K562 (cell line): ENCODE data around the gene HELB. TPM values are rescaled to one million over a fixed set of nuclear protein-coding genes. Genes with fewer than 3 reads are reported as not detected.

Experiments used
- ATAC-seq: fragments of 200-7000 bp; cut with Tn5 transposase; 3 replicates; pipeline ENCODE4 v1.9.1; 2020; ENCODE audit warnings: moderate library complexity
- BruUV-seq: library from RNA; stranded (reverse); fragments of 400-500 nt; replicated peaks from 2 replicates; lab custom pipeline; 2021; lab: Mats Ljungman, UMichigan
- CTCF ChIA-PET: fragments of 300-600 bp; formaldehyde crosslinking; extraction: SDS; loops from one replicate; lab custom pipeline; 2021; ENCODE audit warnings: low intra/inter-chr PET ratio; lab: Yijun Ruan, JAX
- POLR2A ChIA-PET: fragments of 300-600, 350-650 bp; sonication (Branson Sonifier 250); formaldehyde crosslinking; extraction: SDS; loops from one replicate; lab custom pipeline; 2021; ENCODE audit warnings: antibody characterized with exemption, inconsistent platforms; lab: Yijun Ruan, JAX
- DNase-seq, 4 experiments: peaks; one replicate each; pipeline versions ENCODE4 v3.0.0 to v3.0.0-alpha.2; 2011 to 2018; ENCODE audit warnings: low spot score in 3 of 4, mixed read lengths in 3 of 4; ENCODE audit errors: extremely low read depth in 1 of 4
- FAIRE-seq: peaks from 2 replicates; lab custom pipeline; 2011; peaks lifted over from hg19 to GRCh38; lab: Jason Lieb, UNC
- H2AFZ ChIP-seq: 2 replicates; pipeline ENCODE4 v1.6.0; 2011; ENCODE audit warnings: low read depth, low read length, control low read depth, inconsistent platforms
- H3K27ac ChIP-seq: fragments of 200-600 bp; 3 replicates; pipeline ENCODE4 v1.8.0; 2011; ENCODE audit warnings: low read depth, mild to moderate bottlenecking, control low read depth, inconsistent platforms, low read length, moderate library complexity, mixed read lengths; ENCODE audit errors: extremely low read depth
- H3K27me3 ChIP-seq, 2 experiments: fragments of 300-600 bp in 1 of 2; 2 replicates in 1 of 2; 3 replicates in 1 of 2; pipeline versions ENCODE4 v1.6.0 to v1.8.0; 2011; ENCODE audit warnings: inconsistent platforms in 2 of 2, low read length in 2 of 2, mild to moderate bottlenecking in 1 of 2, mixed read lengths in 1 of 2, moderate library complexity in 1 of 2; ENCODE audit not compliant: control insufficient read depth in 2 of 2, insufficient read depth in 2 of 2
- H3K36me3 ChIP-seq: fragments of 300-600 bp; 3 replicates; pipeline ENCODE4 v1.8.0; 2011; ENCODE audit warnings: mild to moderate bottlenecking, low read length, inconsistent platforms; ENCODE audit not compliant: control insufficient read depth, insufficient read depth
- H3K4me1 ChIP-seq, 2 experiments: fragments of 200-600 bp in 1 of 2; replicated peaks in 1 of 2; 2 replicates in 1 of 2; 3 replicates in 1 of 2; pipeline versions ENCODE4 v1.5.1 to v1.8.0; 2011; ENCODE audit warnings: inconsistent platforms in 2 of 2, low read length in 2 of 2, mild to moderate bottlenecking in 1 of 2, mixed read lengths in 1 of 2, moderate library complexity in 1 of 2; ENCODE audit not compliant: control insufficient read depth in 2 of 2, insufficient read depth in 2 of 2
- H3K4me2 ChIP-seq: 2 replicates; pipeline ENCODE4 v1.6.1; 2011; ENCODE audit warnings: low read length, control low read depth, inconsistent platforms, mixed read lengths; ENCODE audit not compliant: insufficient read depth
- H3K4me3 ChIP-seq: fragments of 200-600 bp; sonication (generic), shearing (Covaris generic); 2 replicates; pipeline ENCODE4 v1.5.1; 2016; ENCODE audit warnings: control low read depth, inconsistent platforms
- H3K79me2 ChIP-seq: fragments of 200-600 bp; 3 replicates; pipeline ENCODE4 v1.8.0; 2011; ENCODE audit warnings: low read length, inconsistent platforms; ENCODE audit not compliant: control insufficient read depth, insufficient read depth
- H3K9ac ChIP-seq, 2 experiments: 2 replicates each; pipeline versions ENCODE4 v1.6.0 to v1.6.1; 2011; ENCODE audit warnings: low read depth in 2 of 2, low read length in 2 of 2, control low read depth in 1 of 2, inconsistent platforms in 1 of 2, mild to moderate bottlenecking in 1 of 2, mixed read lengths in 1 of 2; ENCODE audit not compliant: insufficient read depth in 1 of 2
- H3K9me1 ChIP-seq: one replicate; pipeline ENCODE4 v1.6.0; 2011; ENCODE audit warnings: inconsistent platforms, mild to moderate bottlenecking, low read length, moderate library complexity; ENCODE audit not compliant: control insufficient read depth, insufficient read depth
- H3K9me3 ChIP-seq: replicated peaks from 2 replicates; pipeline ENCODE4 v1.5.1; 2011; ENCODE audit warnings: low read depth, low read length, inconsistent platforms; ENCODE audit not compliant: control insufficient read depth, insufficient read depth
- H4K20me1 ChIP-seq: replicated peaks from 2 replicates; pipeline ENCODE4 v1.6.1; 2011; ENCODE audit warnings: low read length, inconsistent platforms, mixed read lengths; ENCODE audit not compliant: control insufficient read depth, insufficient read depth
- CHD4 ChIP-seq: fragments of 200-600 bp; sonication (generic); IDR thresholded peaks from 3 replicates; pipeline ENCODE4 v1.6.1; 2012; ENCODE audit warnings: low read depth, mild to moderate bottlenecking, mixed read lengths, low read length, inconsistent platforms; ENCODE audit not compliant: insufficient read depth, insufficient replicate concordance, poor library complexity, severe bottlenecking
- CXXC5 ChIP-seq: fragments of 250-450 bp; sonication (Bioruptor Pico); IDR thresholded peaks from 2 replicates; pipeline ENCODE4 v1.8.0; 2022; ENCODE audit warnings: inconsistent platforms, mild to moderate bottlenecking, moderate library complexity
- KAT8 ChIP-seq: fragments of 450-650 bp; IDR thresholded peaks from 2 replicates; pipeline ENCODE4 v1.6.1; 2016; ENCODE audit warnings: low read depth, mild to moderate bottlenecking
- NRF1 ChIP-seq, 2 experiments: fragments of 450-650 bp; IDR thresholded peaks in 1 of 2; conservative IDR thresholded peaks in 1 of 2; 2 replicates each; pipeline ENCODE4 v1.6.1; 2014; ENCODE audit warnings: mild to moderate bottlenecking in 2 of 2
- PTRF ChIP-seq: fragments of 450-650 bp; IDR thresholded peaks from 2 replicates; pipeline ENCODE4 v1.6.1; 2016; ENCODE audit warnings: mild to moderate bottlenecking, missing genetic modification characterization, missing compliant biosample characterization
- XRCC4 ChIP-seq: IDR thresholded peaks from one replicate; pipeline ENCODE4 v1.6.1; 2011; ENCODE audit not compliant: insufficient read depth, insufficient read length; ENCODE audit errors: extremely low read depth
- ZC3H4 ChIP-seq: sonication (generic); formaldehyde crosslinking; IDR thresholded peaks from 2 replicates; pipeline ENCODE4 v1.9.0; 2021; ENCODE audit warnings: missing genetic modification reagents, borderline replicate concordance
- ZNF316 ChIP-seq: fragments of 450-650 bp; IDR thresholded peaks from 2 replicates; pipeline ENCODE4 v1.6.1; 2016
- WGBS: fragments of 100-300 bp; shearing (Covaris generic); methylation state at CpG from one replicate; pipeline ENCODE4 v1.1.6; 2016; ENCODE audit warnings: low coverage, mixed read lengths; ENCODE audit not compliant: insufficient coverage; ENCODE audit errors: missing lambda C conversion rate; 5-methylcytosine and 5-hydroxymethylcytosine counted together
- in situ Hi-C: fragments of 300-500 bp; cut with MboI; formaldehyde crosslinking; loops from 4 replicates; pipeline ENCODE4 v1.15.0; 2018; ENCODE audit warnings: inconsistent platforms, mixed read lengths
- intact Hi-C: fragments of 100-400 bp; cut with micrococcal nuclease; formaldehyde crosslinking; loops from 2 replicates; pipeline ENCODE4 v1.14.2; 2022
- polyA plus RNA-seq, 8 experiments: library from polyadenylated mRNA; depleted of rRNA in 4 of 8; stranded (reverse) in 5 of 8; unstranded in 3 of 8; fragments of >200 nt; fragmentation: Nextera tagmentation in 2 of 8; fragmentation: Illumina TruSeq in 1 of 8; extraction: Ambion mirVana in 2 of 8; extraction: Trizol in 1 of 8; gene quantifications; 2 replicates each; pipeline versions ENCODE4 v1.2.1 to v1.2.3, GENCODE V29; 2011 to 2014; ENCODE audit warnings: inconsistent platforms in 1 of 8, missing spikeins in 1 of 8
- total RNA-seq, 7 experiments: library from RNA; depleted of rRNA in 6 of 7; stranded (reverse); fragments of >200 nt in 6 of 7; fragmentation: Illumina TruSeq in 2 of 7; extraction: Trizol in 2 of 7; gene quantifications; 2 replicates each; pipeline versions ENCODE4 v1.2.1 to v1.2.3, GENCODE V29; 2011 to 2021; ENCODE audit warnings: low replicate concordance in 1 of 7
- TF ChIP-seq, protein P1 (sequence below): fragments of 450-650 bp; formaldehyde crosslinking; IDR thresholded peaks from 2 replicates; pipeline ENCODE4 v1.4.0; 2022; ENCODE audit warnings: missing genetic modification characterization

Gene HELB
- total and polyA plus RNA-seq, 9 of the 15 experiments (the other 6 are each of a cell fraction or from before 2014, with no cell fraction given), result 0.74 to 7.6 (median 2.4) TPM

DNA sequence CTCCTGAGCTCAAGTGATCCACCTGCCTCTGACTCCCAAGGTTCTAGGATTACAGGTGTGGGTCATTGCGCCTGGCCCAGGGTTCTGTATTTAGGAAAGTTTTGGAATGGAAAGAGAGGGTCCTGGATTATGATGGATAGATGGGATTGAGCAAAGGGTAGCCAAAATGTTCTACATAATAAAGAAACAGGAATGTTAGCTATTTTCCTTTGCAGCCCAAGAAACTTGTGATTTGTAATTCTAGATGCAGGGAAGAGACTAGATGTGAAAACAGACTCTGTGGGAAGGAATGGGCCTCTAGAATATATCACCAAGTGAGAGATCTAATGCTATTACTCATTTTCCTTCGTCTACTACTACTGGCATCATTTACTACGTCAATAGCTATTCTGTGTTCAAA lies 29.6 kb upstream of the HELB start:
- no peak overlapping the region for H3K27ac ChIP-seq
- H3K4me2 ChIP-seq, result no peak overlapping the region
- no peaks in the 10 kb centered on the region for H3K79me2 ChIP-seq
- in situ Hi-C loops, result no loop called here
- H3K27me3 ChIP-seq, result peaks cover 0 to 2% of the 10 kb centered on the region in 2 experiments; a peak in 2 of 5 replicates
- H4K20me1 ChIP-seq, result no peaks in the 10 kb centered on the region
- H3K4me3 ChIP-seq, result no peak overlapping the region
- no peak overlapping the region for H2AFZ ChIP-seq
- no peak for ATAC-seq
- no peak for FAIRE-seq
- no peaks in the 10 kb centered on the region for H3K9me3 ChIP-seq
- TF ChIP-seq ZC3H4 (no peak), PTRF (tag) (no peak), CXXC5 (CRISPR knock-in tag) (no peak), CHD4 (no peak), NRF1 (conservative IDR thresholded peaks at IDR 0.05 in 1 of 2, IDR thresholded peaks at IDR 0.05 in 1 of 2) (no peak), XRCC4 (no peak), KAT8 (no peak), ZNF316 (no peak)
- TF ChIP-seq, protein P1, sequence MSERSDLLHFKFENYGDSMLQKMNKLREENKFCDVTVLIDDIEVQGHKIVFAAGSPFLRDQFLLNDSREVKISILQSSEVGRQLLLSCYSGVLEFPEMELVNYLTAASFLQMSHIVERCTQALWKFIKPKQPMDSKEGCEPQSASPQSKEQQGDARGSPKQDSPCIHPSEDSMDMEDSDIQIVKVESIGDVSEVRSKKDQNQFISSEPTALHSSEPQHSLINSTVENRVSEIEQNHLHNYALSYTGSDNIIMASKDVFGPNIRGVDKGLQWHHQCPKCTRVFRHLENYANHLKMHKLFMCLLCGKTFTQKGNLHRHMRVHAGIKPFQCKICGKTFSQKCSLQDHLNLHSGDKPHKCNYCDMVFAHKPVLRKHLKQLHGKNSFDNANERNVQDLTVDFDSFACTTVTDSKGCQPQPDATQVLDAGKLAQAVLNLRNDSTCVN (CRISPR knock-in tag), result no peak
- no peak for DNase-seq
- ChIA-PET POLR2A (interaction anchor here (1.3 kb wide), 1 partner anchor 38 kb away, joined by 4 read pairs; no protein-coding TSS in a partner anchor), CTCF (no interaction called here)
- H3K9me1 ChIP-seq, result no peaks in the 10 kb centered on the region
- H3K36me3 ChIP-seq, result no peaks in the 10 kb centered on the region
- H3K9ac ChIP-seq, result no peak overlapping the region
- intact Hi-C loops, result loop anchor here (5.0 kb wide), 2 partner anchors 75 to 420 kb away; no protein-coding TSS in a partner anchor
- 2% methylated on average over 3 of the region's 3 CpGs for WGBS
- no TSS peak for BruUV-seq
- H3K4me1 ChIP-seq, result no peaks in the 10 kb centered on the region; a peak in 2 of 5 replicates
